ENCODE measurements around the gene LPP.
"Not testable (repeated sequence)": the region's sequence is repeated elsewhere in the genome, so short reads cannot be mapped to it uniquely, and the experiment has no call there.

The LPP gene

GRCh38 chr3:188433521-188434150 lies 279.7 kb downstream of the LPP start:
- DNase-seq (ENCODE audit: low read depth, low spot score), result no peak

DNA sequence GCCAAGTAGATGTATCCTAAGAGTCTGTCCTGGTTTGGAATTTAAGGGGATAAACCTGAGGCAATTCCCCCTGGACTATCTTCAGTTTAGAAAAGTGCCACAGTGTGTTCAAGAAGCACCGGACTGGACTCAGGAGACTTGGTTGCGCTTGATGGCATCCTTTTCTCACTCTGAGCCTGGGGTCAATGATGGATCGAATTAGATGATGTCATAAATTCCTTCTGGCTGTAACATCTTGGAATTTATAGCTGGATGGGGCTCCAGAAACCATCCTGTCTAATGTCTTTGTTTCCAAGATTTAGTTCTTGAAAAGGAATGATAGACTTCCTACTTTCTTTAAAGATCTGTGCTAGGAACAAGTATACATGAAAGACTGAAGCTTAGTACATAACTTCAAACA lies 280.6 kb downstream of the LPP start:
- no peak for DNase-seq (ENCODE audit: low read depth, low spot score)

GRCh38 chr3:188435266-188435665 lies 281.3 kb downstream of the LPP start:
- DNase-seq (ENCODE audit: low read depth, low spot score), result no peak

DNA sequence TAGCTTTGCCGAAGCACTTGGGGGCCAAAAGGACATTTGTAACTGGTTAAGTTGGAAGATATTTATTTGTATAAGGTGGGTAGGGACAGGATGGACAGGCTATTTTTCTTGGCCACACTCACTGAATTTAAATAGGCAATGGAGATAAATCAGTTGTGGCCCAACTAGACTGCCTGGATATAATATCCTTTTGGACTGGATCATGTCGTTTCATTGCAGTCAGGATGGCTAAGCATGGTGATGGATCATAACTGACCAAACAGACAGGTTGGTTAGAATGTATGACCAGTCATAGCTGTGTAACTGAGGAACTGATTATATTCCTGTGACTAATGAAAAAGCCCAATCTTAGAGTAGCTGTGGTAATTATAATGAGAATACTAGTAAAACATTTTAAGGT lies 284.0 kb downstream of the LPP start:
- no peak for DNase-seq (ENCODE audit: low read depth, low spot score)

DNA sequence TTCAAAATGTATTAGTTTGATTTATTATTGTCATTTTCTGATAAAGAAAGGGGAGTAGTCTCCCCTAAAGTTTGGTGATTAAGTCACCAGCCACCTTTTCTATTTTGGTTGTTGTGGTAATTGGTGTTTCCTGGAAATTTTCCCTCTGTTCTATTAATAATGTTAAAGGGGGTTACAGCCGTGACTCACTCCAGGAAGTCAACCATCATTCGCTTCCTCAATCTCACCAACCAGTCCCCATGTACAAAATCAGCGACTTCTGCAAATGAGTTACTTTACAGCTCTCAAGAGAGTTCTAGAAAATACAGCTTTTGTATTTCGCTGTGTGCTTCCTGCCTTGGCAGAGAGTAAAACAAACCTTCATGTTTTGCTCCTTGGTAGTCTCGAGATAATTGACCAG lies 285.1 kb downstream of the LPP start:
- DNase-seq (ENCODE audit: low read depth, low spot score), result no peak

GRCh38 chr3:188440340-188440972 lies 286.5 kb downstream of the LPP start:
- DNase-seq (ENCODE audit: low read depth, low spot score), result no peak

GRCh38 chr3:188442430-188442829 lies 288.5 kb downstream of the LPP start:
- no peak for DNase-seq (ENCODE audit: low read depth, low spot score)

DNA sequence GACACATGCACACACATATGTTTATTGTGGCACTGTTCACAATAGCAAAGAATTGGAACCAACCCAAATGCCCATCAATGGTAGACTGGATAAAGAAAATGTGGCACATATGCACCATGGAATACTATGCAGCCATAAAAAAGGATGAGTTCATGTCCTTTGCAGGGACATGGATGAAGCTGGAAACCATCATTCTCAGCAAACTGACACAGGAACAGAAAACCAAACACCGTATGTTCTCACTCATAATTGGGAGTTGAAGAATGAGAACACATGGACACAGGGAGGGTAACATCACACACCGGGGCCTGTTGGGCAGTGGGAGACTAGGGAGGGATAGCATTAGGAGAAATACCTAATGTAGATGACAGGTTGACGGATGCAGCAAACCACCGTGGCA lies 291.2 kb downstream of the LPP start:
- not testable (repeated sequence) for DNase-seq (ENCODE audit: low read depth, low spot score)

DNA sequence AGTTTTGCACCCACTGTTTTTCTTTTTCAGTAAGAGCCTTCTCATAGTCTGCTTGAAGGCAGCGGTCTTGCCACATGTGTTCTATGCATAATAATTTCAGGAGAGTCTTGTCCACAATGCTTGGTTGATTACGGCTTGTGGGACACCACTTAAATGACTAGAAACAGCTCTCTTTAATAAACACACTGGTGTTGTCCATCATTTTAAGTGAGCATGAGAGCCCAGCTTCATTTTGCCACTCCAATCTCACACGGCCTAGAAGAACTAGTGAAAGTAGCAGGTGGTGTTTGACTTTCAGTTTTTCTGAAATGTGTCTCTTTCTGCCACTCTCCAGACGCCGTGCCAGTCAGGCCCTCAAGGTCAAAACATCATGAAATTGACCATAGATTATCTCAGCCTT lies 292.1 kb downstream of the LPP start:
- no peak for DNase-seq (ENCODE audit: low read depth, low spot score)

DNA sequence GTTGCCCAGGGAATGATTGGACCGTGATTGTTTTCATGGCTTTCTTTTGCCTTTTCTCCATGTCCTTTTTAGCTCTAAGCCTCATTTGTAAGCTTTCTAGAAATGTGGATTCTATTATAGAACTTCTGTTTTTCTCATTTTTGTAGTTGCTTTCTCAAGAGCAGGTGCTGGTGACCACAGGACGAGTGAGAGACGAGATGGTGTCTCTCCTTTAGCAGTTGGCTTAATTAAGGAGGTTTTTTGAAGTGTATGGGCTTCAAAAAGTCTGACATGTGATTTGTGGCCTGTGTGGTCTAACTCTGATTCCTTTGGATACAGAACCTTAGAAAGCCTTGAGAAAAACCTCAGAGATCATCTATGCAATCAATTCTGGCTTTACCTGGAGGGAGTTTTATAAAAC lies 292.8 kb downstream of the LPP start:
- no peak for DNase-seq (ENCODE audit: low read depth, low spot score)

GRCh38 chr3:188448813-188449212 lies 294.9 kb downstream of the LPP start:
- DNase-seq (ENCODE audit: low read depth, low spot score), result no peak

DNA sequence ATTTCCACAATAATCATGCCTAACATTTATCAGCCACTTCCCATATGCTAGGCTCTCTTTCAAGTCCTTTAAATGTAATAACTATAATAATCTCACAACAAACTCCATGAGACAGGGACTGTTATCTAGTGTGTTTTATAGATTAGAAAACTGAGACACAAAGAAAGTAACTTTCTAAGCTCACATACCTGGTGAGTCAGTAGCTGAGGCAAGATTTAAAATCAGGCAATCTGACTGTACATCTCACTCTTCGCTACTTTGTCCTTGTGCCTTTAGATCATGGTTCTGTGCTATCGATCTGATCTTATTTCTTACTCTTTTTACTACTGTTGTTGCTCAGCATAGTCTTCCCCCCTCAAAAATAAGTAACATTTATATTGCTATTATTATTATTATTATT lies 295.5 kb downstream of the LPP start:
- DNase-seq (ENCODE audit: low read depth, low spot score), result no peak

DNA sequence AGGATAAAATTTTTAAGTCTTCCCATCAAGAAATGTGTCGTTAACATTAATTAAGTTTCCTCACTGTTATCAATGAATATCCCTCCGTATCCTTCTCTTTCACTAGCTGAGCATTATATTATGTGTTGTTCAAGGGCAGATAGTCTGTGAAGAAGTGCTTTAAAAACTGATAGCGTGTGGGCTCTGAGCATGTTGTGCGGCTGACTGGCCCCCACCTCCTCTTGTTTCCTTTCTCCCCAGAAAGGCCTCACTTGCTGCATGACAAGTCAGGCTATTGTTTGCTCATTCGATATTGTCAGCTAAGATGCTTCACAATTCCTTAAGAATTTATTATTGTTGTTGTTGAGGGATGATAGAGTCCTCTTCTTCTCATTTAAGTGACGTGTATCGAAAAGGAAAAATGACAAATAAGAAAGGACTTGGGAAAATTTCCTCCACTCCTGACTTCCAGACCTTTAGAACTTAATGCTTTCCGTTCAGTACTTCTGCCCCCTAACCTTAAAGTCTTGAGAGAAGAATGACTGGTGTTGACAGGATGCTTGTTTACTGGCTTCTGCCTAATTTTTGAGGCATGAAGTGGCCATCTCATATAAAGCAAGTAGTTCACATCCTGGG lies 298.3 kb downstream of the LPP start:
- no peak for DNase-seq (ENCODE audit: low read depth, low spot score)

- no peak for DNase-seq (ENCODE audit: low read depth, low spot score)
Observed at GRCh38 chr3:188453431-188454384, 299.8 kb downstream of the LPP start.

- DNase-seq (ENCODE audit: low read depth, low spot score), result no peak
Observed at GRCh38 chr3:188455748-188456147, 301.8 kb downstream of the LPP start.

DNA sequence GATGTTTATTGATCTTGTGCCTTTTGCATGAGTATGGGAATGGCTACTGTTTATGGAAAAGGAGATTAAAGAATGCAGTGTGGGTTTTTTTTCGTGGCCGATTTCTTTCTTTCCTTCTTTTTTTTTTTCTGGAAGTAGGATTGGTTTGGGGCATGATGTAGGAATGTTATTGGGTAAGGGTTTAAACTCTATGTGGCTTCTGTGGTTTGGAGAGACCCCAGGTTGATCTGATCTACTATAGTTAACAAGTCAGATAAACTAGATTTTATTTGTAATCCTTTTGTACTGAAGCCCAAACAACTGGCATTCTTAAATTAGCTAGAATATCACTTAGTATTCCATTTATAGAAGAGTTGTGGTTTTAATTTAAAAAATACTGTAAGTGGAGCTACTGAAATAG lies 304.8 kb downstream of the LPP start:
- no peak for DNase-seq (ENCODE audit: low read depth, low spot score)

GRCh38 chr3:188465311-188465710 lies 311.4 kb downstream of the LPP start:
- no peak for DNase-seq (ENCODE audit: low read depth, low spot score)

- no peak for DNase-seq (ENCODE audit: low read depth, low spot score)
Observed at GRCh38 chr3:188468196-188468595, 314.2 kb downstream of the LPP start.

DNA sequence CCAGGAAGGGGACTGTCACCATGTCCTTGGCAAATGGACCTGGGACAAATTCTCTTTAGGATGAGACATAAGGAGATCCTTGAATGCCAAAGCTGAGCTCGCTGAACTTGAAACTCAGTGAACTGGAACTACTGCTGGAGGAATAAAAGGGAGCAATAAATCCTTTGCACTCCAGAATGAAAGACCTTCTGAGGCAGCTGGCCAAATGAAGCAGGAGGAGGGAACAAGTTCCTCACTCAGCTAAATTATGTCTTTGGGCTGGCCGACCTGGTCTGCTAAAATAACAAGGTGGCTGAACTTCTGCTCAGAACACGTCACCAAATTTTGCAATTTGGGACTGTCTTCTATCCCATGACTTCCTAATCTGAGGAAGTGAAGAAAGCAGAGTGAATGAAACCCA lies 314.7 kb downstream of the LPP start:
- DNase-seq (ENCODE audit: low read depth, low spot score), result no peak

- no peak for DNase-seq (ENCODE audit: low read depth, low spot score)
Observed at GRCh38 chr3:188469228-188469885, 315.4 kb downstream of the LPP start.

GRCh38 chr3:188470508-188471130 lies 316.7 kb downstream of the LPP start:
- no peak for DNase-seq (ENCODE audit: low read depth, low spot score)
